HG03097 (cell line): ENCODE data around the gene TEX52.

Experiments used
- ATAC-seq: cut with Tn5 transposase; IDR thresholded peaks from one replicate; pipeline ENCODE4 v1.9.1; 2021; ENCODE audit not compliant: unreplicated experiment, low FRiP score

TEX52 gene

GRCh38 chr12:2857021-2857431 is at the start of gene TEX52:
TEX52 (minus strand) TSS chr12:2857039; CDS start chr12:2857026, 13 bp downstream.
- ATAC-seq: no peak

- no peak for ATAC-seq
Measured at GRCh38 chr12:2904260-2904659, 47.4 kb upstream of the TEX52 start.

GRCh38 chr12:2902272-2902880 is 45.5 kb upstream of the TEX52 start:
- ATAC-seq: no peak

GRCh38 chr12:2900642-2901041 is 43.8 kb upstream of the TEX52 start:
- no peak for ATAC-seq

- no peak for ATAC-seq
Measured at GRCh38 chr12:2897418-2897817, 40.6 kb upstream of the TEX52 start.

- no peak for ATAC-seq
Measured at GRCh38 chr12:2895511-2895910, 38.7 kb upstream of the TEX52 start.

GRCh38 chr12:2895051-2895451 is 38.2 kb upstream of the TEX52 start:
- no peak for ATAC-seq

- no peak for ATAC-seq
Measured at GRCh38 chr12:2893007-2893406, 36.2 kb upstream of the TEX52 start.

GRCh38 chr12:2892246-2892645 is 35.4 kb upstream of the TEX52 start:
- no peak for ATAC-seq

- peak; percentile 16 for ATAC-seq
Measured at GRCh38 chr12:2891240-2892053, 34.6 kb upstream of the TEX52 start.

- ATAC-seq: peak; percentile 94
Measured at GRCh38 chr12:2890388-2891239, 33.8 kb upstream of the TEX52 start, which contains the start of gene TULP3. TULP3 (plus strand) TSS chr12:2890891; CDS start chr12:2890948, 57 bp downstream.

GRCh38 chr12:2890001-2890387 is 33.2 kb upstream of the TEX52 start:
- no peak for ATAC-seq

- no peak for ATAC-seq
Measured at GRCh38 chr12:2886768-2887450, 30.1 kb upstream of the TEX52 start.

- ATAC-seq: no peak
Measured at GRCh38 chr12:2884810-2885209, 28.0 kb upstream of the TEX52 start.

- no peak for ATAC-seq
Measured at GRCh38 chr12:2879853-2880252, 23.0 kb upstream of the TEX52 start.

- ATAC-seq: no peak
Measured at GRCh38 chr12:2877953-2878732, 21.3 kb upstream of the TEX52 start.

GRCh38 chr12:2877047-2877952 is 20.5 kb upstream of the TEX52 start, which contains the start of the genes FOXM1 and RHNO1:
FOXM1 (minus strand) TSS chr12:2877174; CDS start chr12:2874478, 2,696 bp downstream.
RHNO1 (plus strand) TSS chr12:2877223; CDS start chr12:2885367, 8,144 bp downstream.
- ATAC-seq: peak; percentile 76

GRCh38 chr12:2876431-2877046 is 19.7 kb upstream of the TEX52 start:
- ATAC-seq: peak; percentile 8
